Measurements from ENCODE around the gene USP11.

GRCh38 chrX:47185241-47185640 is 47.6 kb upstream of the USP11 start:
- TF ChIP-seq POLR2A (IDR thresholded peaks at IDR 0.05) (no peak), CTCF (IDR thresholded peaks at IDR 0.05) (no peak)

Data from sigmoid colon (tissue), 3 donors.